Activated T-cell treated with anti-CD3 and anti-CD28 coated beads, Interleukin-2, amount 50 U/mL, for 1 hour (primary cell): ENCODE data around the gene PHACTR3.
"Not testable (repeated sequence)": the region's sequence is repeated elsewhere in the genome, so short reads cannot be mapped to it uniquely, and the experiment has no call there.

Source experiments
- DNase-seq: peaks from one replicate; pipeline ENCODE4 v3.0.0-alpha.2; 2020

The PHACTR3 gene

GRCh38 chr20:59603781-59604541, at the start of gene PHACTR3:
PHACTR3 (plus strand) TSS chr20:59604540; CDS start chr20:59605015, 475 bp downstream.
- DNase-seq, result no peak

DNA sequence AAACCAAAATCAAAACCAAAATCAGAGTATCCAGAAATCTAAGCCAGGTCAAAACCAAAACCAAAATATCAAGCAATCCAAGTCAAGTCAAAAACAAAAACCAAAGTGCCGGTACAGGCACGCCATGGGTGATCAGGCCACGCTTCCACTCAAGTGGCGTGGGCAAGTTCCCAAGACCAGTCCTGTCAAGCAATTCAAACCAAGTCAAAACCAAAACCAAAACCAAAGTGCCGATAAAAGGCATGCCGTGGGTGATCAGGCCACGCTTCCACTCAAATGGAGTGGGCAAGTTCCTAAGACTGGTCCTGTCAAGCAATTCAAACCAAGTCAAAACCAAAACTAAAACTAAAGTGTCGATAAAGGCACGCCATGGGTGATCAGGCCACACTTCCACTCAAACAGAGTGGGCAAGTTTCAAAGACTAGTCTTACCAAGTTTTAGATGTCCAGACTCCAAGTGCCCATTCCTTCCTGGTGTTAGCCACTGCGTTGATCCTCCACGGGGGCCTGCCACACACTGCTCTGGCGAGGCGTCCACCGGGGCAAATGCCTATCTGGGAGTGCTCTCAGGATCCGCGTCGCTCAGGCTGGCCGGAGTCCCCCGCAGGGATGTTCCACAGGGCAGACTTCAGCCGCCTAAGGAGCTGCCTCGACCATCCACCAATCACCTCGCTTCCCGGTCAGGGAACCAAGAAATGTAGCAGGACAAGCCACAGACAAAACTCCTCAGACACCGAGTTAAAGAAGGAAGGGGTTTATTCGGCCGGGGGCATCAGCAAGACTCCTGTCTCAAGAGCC, 46.4 kb upstream of the PHACTR3 start:
- not testable (repeated sequence) for DNase-seq

GRCh38 chr20:59559024-59559817, 45.1 kb upstream of the PHACTR3 start:
- DNase-seq, result no peak

GRCh38 chr20:59559863-59560262, 44.5 kb upstream of the PHACTR3 start:
- DNase-seq, result no peak

GRCh38 chr20:59560588-59561227, 43.6 kb upstream of the PHACTR3 start:
- no peak for DNase-seq

DNA sequence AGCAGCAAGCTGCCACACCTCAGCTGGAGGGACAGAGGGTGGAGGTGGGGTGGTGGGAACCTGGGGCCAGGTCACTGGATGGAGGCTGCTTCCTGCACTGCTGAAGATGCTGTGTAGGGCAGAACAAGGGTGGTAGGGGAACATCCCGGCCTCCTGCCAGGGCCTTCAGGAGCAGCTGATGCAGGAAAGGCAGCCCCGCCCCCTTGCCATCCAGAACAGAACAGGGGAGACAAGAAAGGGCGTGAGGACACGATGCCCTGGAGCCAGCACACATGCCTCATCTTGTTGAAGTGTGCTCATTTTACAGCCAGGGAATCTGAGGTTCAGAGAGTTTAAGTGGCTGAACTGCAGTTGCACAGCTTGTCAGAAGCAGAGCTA, 43.1 kb upstream of the PHACTR3 start:
- no peak for DNase-seq

DNA sequence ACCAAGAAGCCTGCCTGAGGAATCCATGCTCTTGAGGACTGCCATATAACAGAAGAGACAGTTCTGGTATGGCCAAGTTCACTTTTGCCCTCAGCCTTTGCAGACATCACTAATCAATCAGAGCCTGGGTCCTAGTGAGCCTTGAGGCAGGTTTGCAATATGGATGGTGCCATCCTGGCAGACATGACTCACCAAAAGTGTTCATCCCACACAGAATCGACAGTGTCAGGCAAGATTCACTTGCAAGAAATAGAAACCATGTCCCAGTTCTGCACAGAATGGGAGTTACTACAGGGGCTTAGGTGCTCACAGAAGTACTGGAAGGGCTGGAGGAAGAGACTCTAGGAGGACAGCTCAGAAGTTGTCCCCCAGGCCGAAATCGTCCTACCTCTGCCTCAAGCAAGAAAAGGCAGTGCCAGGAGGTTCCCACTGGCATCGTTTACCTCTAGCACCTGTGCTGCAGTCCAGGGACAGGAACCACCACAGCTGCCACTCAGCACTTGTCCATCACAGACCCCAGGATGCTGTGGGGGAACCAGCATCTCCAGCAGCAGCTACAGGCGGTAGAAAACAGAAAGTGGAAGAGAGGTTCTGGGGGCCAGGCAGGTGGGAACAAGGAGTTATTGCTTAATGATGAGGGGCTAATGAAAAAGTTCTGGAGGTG, 42.6 kb upstream of the PHACTR3 start:
- DNase-seq, result no peak

- DNase-seq, result no peak
These were observed 40.2 kb upstream of the PHACTR3 start for GRCh38 chr20:59564171-59564570.

GRCh38 chr20:59564943-59565342, 39.4 kb upstream of the PHACTR3 start:
- DNase-seq, result no peak

GRCh38 chr20:59565768-59566461, 38.4 kb upstream of the PHACTR3 start:
- no peak for DNase-seq

GRCh38 chr20:59566631-59567524, 37.5 kb upstream of the PHACTR3 start:
- DNase-seq, result no peak

- no peak for DNase-seq
These were observed 36.5 kb upstream of the PHACTR3 start for GRCh38 chr20:59567585-59568508.

- no peak for DNase-seq
These were observed 35.8 kb upstream of the PHACTR3 start for GRCh38 chr20:59568509-59569024.

- no peak for DNase-seq
These were observed 35.0 kb upstream of the PHACTR3 start for GRCh38 chr20:59569305-59569704.

DNA sequence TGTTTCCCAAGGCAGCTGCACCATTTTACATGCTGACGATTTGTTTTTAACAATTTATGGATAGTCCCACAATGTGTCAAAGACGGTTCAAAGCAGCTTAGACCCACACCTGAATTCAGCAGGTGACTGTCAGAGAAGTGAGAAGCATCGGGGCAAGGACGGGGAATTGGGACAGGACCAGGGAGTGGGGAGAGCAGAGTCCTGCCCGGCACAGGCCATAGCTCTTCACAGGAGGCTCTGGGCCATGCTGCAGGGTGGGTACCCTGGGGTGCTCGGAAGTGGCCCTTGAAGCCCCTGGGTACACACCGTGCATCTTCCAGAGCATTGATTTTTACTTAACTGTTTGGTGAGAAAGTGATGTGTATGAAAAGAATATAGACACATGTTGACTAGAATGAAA, 33.2 kb upstream of the PHACTR3 start:
- no peak for DNase-seq

DNA sequence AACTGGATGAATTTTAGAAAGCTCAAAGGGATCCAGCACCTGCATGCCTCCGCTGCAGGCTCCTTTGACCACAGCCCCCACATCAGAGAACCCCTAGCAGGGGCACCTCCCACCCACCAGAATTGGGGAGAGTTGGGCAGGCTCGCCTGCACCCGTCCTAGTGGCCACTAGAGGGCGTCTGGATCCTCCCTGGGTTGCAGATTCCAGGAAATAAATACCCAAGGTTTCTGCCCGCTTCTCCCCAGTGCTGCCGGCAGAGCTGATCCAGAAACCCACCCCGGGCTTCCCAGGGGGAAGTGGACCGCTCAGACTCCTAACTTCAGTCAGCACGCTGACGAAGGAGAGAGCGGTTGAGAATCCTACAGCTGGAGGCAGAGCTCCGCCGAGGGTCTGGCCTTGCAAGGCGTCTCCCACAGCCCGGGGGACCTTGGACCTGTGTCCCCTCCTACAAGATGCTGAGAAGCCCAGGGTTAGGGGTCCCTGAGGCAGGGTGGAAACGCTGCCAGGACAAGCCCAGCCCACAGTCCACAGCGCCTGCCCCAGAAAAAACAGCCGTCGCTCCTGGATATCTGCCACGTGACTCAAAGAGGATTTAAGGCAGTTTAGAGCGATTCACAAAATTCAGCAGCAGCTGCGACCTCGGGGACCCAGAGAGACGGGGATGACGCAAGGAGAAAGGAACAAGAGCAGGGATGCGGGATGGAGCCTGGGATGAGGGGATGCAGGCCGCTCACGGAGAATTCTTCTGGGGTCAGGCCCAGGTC, 32.6 kb upstream of the PHACTR3 start:
- peak; percentile 62 for DNase-seq

GRCh38 chr20:59572515-59572914, 31.8 kb upstream of the PHACTR3 start:
- no peak for DNase-seq

DNA sequence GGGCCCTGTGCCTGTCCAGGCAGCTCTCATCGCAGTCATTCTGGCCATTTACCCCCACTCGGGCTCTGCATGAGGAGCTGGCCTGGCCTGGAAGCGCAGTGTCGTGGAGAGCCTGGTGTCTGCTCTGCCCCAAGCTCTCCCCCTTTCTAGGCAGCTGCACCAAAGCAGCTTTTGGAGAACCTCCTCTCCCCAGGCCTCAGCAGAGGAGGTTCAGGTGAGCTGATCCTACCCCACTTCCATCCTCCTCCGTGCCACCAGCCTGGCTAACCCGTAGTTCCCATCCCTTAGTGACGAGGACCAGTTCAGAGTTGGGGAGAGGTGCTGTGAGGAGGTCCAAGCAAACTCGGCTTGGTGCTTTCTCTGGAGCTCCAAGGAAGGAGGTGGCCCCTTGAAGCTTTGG, 30.5 kb upstream of the PHACTR3 start:
- DNase-seq, result no peak
